ENCODE results near the gene PARD3B. TPM values are rescaled to one million over a fixed set of nuclear protein-coding genes. Genes with fewer than 3 reads are reported as not detected.

The PARD3B gene
- total and polyA plus RNA-seq, 2 experiments from 2014 or later: 4.3 to 8.5 TPM

GRCh38 chr2:205607146-205607545, 1061.9 kb downstream of the PARD3B start:
- Histone ChIP-seq H3K27me3 (no peaks in the 10 kb centered on the region), H3K36me3 (no peaks in the 10 kb centered on the region), H3K4me1 (ENCODE audit: low read depth) (peaks cover 16% of the 10 kb centered on the region), H3K9me3 (ENCODE audit: low read depth) (no peaks in the 10 kb centered on the region), H3K27ac (no peak overlapping the region), H3K4me3 (no peak overlapping the region)
- no peak for TF ChIP-seq CTCF (IDR thresholded peaks at IDR 0.05; ENCODE audit: low read depth, low read length)
- no peak for DNase-seq (ENCODE audit: low read depth in 1 of 2, low spot score in 1 of 2)

- Histone ChIP-seq H3K4me1 (ENCODE audit: low read depth) (peaks cover 35% of the 10 kb centered on the region), H3K36me3 (no peaks in the 10 kb centered on the region), H3K27me3 (no peaks in the 10 kb centered on the region), H3K9me3 (ENCODE audit: low read depth) (no peaks in the 10 kb centered on the region), H3K27ac (no peak overlapping the region), H3K4me3 (no peak overlapping the region)
- DNase-seq (ENCODE audit: low read depth in 1 of 2, low spot score in 1 of 2): no peak
- TF ChIP-seq CTCF (IDR thresholded peaks at IDR 0.05; ENCODE audit: low read depth, low read length): no peak
These were observed 1063.8 kb downstream of the PARD3B start for GRCh38 chr2:205609113-205609512.

GRCh38 chr2:205610437-205610836, 1065.2 kb downstream of the PARD3B start:
- peaks cover 42% of the 10 kb centered on the region for H3K4me1 ChIP-seq (ENCODE audit: low read depth)
- no peak for TF ChIP-seq CTCF (IDR thresholded peaks at IDR 0.05; ENCODE audit: low read depth, low read length)

GRCh38 chr2:205612636-205613035, 1067.4 kb downstream of the PARD3B start:
- H3K4me1 ChIP-seq (ENCODE audit: low read depth): peaks cover 53% of the 10 kb centered on the region
- no peak for TF ChIP-seq CTCF (IDR thresholded peaks at IDR 0.05; ENCODE audit: low read depth, low read length)
- DNase-seq (ENCODE audit: low read depth in 1 of 2, low spot score in 1 of 2): peak in 1 of 2 donors; percentile 11
- H3K27ac ChIP-seq: peak overlapping the region; percentile 83
- H3K9me3 ChIP-seq (ENCODE audit: low read depth): no peaks in the 10 kb centered on the region
- H3K36me3 ChIP-seq: no peaks in the 10 kb centered on the region
- H3K27me3 ChIP-seq: no peaks in the 10 kb centered on the region
- H3K4me3 ChIP-seq: no peak overlapping the region

More at GRCh38 chr2:205610437-205610836, 1065.2 kb downstream of the PARD3B start:
- Histone ChIP-seq H3K27ac (no peak overlapping the region), H3K27me3 (no peaks in the 10 kb centered on the region), H3K36me3 (no peaks in the 10 kb centered on the region), H3K9me3 (ENCODE audit: low read depth) (no peaks in the 10 kb centered on the region), H3K4me3 (no peak overlapping the region)
- no peak for DNase-seq (ENCODE audit: low read depth in 1 of 2, low spot score in 1 of 2)

- H3K27me3 ChIP-seq: no peaks in the 10 kb centered on the region
- H3K36me3 ChIP-seq: no peaks in the 10 kb centered on the region
- H3K9me3 ChIP-seq (ENCODE audit: low read depth): no peaks in the 10 kb centered on the region
- no peak overlapping the region for H3K4me3 ChIP-seq
- H3K27ac ChIP-seq: peak overlapping the region; percentile 83
- no peak for TF ChIP-seq CTCF (IDR thresholded peaks at IDR 0.05; ENCODE audit: low read depth, low read length)
- no peak for DNase-seq (ENCODE audit: low read depth in 1 of 2, low spot score in 1 of 2)
- H3K4me1 ChIP-seq (ENCODE audit: low read depth): peaks cover 51% of the 10 kb centered on the region
These were observed 1068.8 kb downstream of the PARD3B start for GRCh38 chr2:205613970-205614559.
